Vagina (tissue), 2 donors: ENCODE data around the gene EMID1. TPM values are rescaled to one million over a fixed set of nuclear protein-coding genes. Genes with fewer than 3 reads are reported as not detected.
"Not testable (repeated sequence)": the region's sequence is repeated elsewhere in the genome, so short reads cannot be mapped to it uniquely, and the experiment has no call there.

ENCODE experiments used
- DNase-seq, 2 donors: peaks; one replicate each; pipeline ENCODE4 v3.0.0-alpha.2; 2017; ENCODE audit errors: extremely low spot score in 2 of 2
- H3K27ac ChIP-seq: fragments of 200-600 bp; sonication (generic); one replicate; pipeline ENCODE4 v1.5.1; 2019
- H3K27me3 ChIP-seq: fragments of 200-600 bp; sonication (generic); one replicate; pipeline ENCODE4 v1.5.1; 2019
- H3K36me3 ChIP-seq, 2 donors: fragments of 200-600 bp; sonication (generic); one replicate each; pipeline ENCODE4 v1.5.1; 2017 to 2019
- H3K4me1 ChIP-seq: fragments of 200-600 bp; sonication (generic); one replicate; pipeline ENCODE4 v1.5.1; 2019
- H3K4me3 ChIP-seq, 2 donors: fragments of 200-600 bp; sonication (generic); 1 replicate in 1 of 2; 2 replicates in 1 of 2; pipeline ENCODE4 v1.5.1; 2016 to 2019
- H3K9me3 ChIP-seq: fragments of 200-600 bp; sonication (generic); one replicate; pipeline ENCODE4 v1.5.1; 2019
- POLR2A ChIP-seq, 2 donors: fragments of 450-650 bp; IDR thresholded peaks; one replicate each; pipeline ENCODE4 v1.6.1; 2017; ENCODE audit warnings: antibody characterized with exemption in 2 of 2, mild to moderate bottlenecking in 2 of 2, moderate library complexity in 2 of 2
- POLR2AphosphoS5 ChIP-seq, 2 donors: sonication (generic); formaldehyde crosslinking; IDR thresholded peaks; one replicate each; pipeline ENCODE4 v1.9.0; 2017; ENCODE audit warnings: antibody characterized with exemption in 2 of 2, mild to moderate bottlenecking in 2 of 2, low read depth in 1 of 2; ENCODE audit not compliant: insufficient read depth in 1 of 2
- intact Hi-C: fragments of 100-400 bp; cut with DNase I; formaldehyde crosslinking; loops from one replicate; pipeline ENCODE4 v1.15.1; 2023
- total RNA-seq: library from RNA; depleted of rRNA; stranded (reverse); fragments of >200 nt; gene quantifications from one replicate; pipeline ENCODE4 v1.2.3, GENCODE V29; 2016
- TF ChIP-seq, protein P1 (sequence below), 3 experiments: fragments of 450-650 bp in 2 of 3; fragments of 200-600 bp in 1 of 3; sonication (generic) in 1 of 3; IDR thresholded peaks; one replicate each; pipeline ENCODE4 v1.5.1; 2017 to 2019; ENCODE audit warnings: antibody characterized with exemption in 3 of 3, mild to moderate bottlenecking in 2 of 3, moderate library complexity in 2 of 3

Gene EMID1
- total RNA-seq, 1 donor from 2014 or later = 2.5 TPM

- no peaks in the 10 kb centered on the region for H3K9me3 ChIP-seq
- no peaks in the 10 kb centered on the region for H3K36me3 ChIP-seq
- no peaks in the 10 kb centered on the region for H3K4me1 ChIP-seq
- no peak overlapping the region for H3K27ac ChIP-seq
- H3K27me3 ChIP-seq = no peaks in the 10 kb centered on the region
- TF ChIP-seq POLR2AphosphoS5 (IDR thresholded peaks at IDR 0.05; ENCODE audit: insufficient read depth in 1 of 2, low read depth in 1 of 2) (no peak), POLR2A (IDR thresholded peaks at IDR 0.05) (no peak)
- TF ChIP-seq, protein P1, sequence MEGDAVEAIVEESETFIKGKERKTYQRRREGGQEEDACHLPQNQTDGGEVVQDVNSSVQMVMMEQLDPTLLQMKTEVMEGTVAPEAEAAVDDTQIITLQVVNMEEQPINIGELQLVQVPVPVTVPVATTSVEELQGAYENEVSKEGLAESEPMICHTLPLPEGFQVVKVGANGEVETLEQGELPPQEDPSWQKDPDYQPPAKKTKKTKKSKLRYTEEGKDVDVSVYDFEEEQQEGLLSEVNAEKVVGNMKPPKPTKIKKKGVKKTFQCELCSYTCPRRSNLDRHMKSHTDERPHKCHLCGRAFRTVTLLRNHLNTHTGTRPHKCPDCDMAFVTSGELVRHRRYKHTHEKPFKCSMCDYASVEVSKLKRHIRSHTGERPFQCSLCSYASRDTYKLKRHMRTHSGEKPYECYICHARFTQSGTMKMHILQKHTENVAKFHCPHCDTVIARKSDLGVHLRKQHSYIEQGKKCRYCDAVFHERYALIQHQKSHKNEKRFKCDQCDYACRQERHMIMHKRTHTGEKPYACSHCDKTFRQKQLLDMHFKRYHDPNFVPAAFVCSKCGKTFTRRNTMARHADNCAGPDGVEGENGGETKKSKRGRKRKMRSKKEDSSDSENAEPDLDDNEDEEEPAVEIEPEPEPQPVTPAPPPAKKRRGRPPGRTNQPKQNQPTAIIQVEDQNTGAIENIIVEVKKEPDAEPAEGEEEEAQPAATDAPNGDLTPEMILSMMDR (IDR thresholded peaks at IDR 0.05) = no peak
- no peak overlapping the region for H3K4me3 ChIP-seq
- intact Hi-C loops = no loop called here
- DNase-seq = no peak
Measured at GRCh38 chr22:29216011-29216872, 10.5 kb downstream of the EMID1 start.

DNA sequence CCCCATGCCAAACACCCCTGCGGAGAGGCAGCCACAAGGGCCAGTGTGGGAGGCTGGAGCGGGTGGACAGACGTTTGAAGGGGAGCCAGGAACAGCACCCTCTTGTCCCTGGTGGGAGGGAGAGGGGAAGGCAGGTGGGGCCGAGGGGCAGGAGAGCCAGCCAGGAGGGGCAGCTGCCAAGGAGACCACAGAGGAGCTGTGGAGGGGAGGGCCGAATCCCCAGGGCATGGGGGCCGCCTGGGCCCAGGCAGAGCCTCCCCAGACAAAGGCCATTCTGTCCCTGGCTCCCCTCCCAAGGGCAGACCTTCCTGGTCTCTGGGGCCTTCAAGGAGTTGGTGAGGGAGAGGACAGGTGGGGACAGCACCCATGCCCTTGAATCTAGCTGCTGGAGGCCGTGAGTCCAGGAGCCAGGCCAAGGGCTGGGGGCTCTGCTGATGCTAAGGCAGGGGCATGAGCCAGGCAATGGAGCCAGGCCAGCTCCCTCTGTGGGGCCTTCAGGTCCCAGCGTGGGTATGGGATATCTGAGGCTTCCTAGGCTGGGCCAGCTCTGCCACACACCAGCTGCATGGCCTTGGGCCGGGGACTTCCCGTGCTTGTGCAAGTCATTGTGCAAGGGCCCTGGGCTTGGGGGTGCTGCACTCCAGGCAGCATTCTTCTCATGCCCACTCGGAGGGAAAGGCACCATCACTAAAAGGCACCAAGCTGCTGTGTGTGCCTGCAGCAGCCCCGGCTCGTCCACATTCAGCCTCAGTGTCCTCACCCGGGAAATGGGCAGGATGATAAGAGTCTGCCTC lies 11.4 kb downstream of the EMID1 start:
- intact Hi-C loops = no loop called here
- H3K4me3 ChIP-seq = no peak overlapping the region

DNA sequence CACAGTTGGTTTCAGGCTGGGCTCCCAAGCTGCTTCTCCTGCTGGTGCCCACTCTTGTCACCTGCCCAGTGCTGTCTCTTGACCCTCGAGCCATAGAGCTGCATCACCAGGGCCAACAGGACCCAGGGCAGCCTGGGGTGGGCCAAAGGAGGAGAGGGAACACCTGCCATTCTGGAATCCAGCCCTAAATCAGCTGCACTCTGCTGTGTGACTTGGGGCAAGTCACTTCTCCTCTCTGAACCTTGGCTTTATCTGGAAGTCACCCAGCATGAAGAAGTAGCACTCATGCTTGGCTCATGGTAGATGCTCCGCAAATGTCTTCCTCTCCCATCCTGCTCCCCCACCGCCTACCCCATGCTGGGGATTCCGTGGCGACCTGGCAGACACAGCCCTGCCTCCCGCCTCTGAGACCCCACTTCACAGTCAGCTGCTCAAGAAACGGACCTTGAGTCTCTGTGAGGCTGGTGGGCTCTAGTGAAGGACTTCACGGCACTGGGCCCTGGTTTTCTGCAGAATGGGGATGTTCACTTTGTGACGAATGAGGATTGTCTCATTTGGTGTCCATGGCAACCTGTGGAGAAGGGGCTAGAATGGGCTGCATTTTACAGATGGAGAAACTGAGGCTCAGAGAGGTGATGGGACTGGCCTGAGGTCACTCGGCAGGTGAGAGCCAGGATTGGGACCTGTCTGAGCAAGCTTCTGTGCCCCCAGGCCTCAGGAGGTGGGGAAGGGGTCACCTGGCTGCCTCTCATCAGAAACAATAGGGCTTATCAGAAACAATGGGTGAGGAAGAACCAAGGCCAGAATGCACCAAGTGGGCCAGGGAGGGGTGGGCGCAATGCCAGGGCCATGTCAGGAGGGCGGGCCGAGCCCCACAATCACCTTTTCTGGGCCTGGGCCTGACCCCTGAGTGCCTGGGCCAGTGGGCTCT lies 12.4 kb downstream of the EMID1 start:
- Histone ChIP-seq H3K9me3 (no peaks in the 10 kb centered on the region), H3K4me3 (no peak overlapping the region), H3K36me3 (no peaks in the 10 kb centered on the region), H3K27ac (no peak overlapping the region), H3K27me3 (no peaks in the 10 kb centered on the region), H3K4me1 (no peaks in the 10 kb centered on the region)
- TF ChIP-seq, protein P1 (IDR thresholded peaks at IDR 0.05) = no peak
- TF ChIP-seq POLR2AphosphoS5 (IDR thresholded peaks at IDR 0.05; ENCODE audit: insufficient read depth in 1 of 2, low read depth in 1 of 2) (no peak), POLR2A (IDR thresholded peaks at IDR 0.05) (no peak)
- no peak for DNase-seq
- intact Hi-C loops = no loop called here

More for the DNA sequence above, 11.4 kb downstream of the EMID1 start:
- Histone ChIP-seq H3K27me3 (no peaks in the 10 kb centered on the region), H3K36me3 (no peaks in the 10 kb centered on the region), H3K27ac (no peak overlapping the region), H3K4me1 (no peaks in the 10 kb centered on the region), H3K9me3 (no peaks in the 10 kb centered on the region)
- no peak for DNase-seq
- TF ChIP-seq, protein P1 (IDR thresholded peaks at IDR 0.05) = no peak
- TF ChIP-seq POLR2A (IDR thresholded peaks at IDR 0.05) = no peak
- TF ChIP-seq POLR2AphosphoS5 (IDR thresholded peaks at IDR 0.05; ENCODE audit: insufficient read depth in 1 of 2, low read depth in 1 of 2) = no peak

GRCh38 chr22:29218758-29219408 lies 13.2 kb downstream of the EMID1 start:
- no peak overlapping the region for H3K27ac ChIP-seq
- no peaks in the 10 kb centered on the region for H3K36me3 ChIP-seq
- H3K4me3 ChIP-seq = no peak overlapping the region
- H3K4me1 ChIP-seq = peaks cover 5% of the 10 kb centered on the region
- intact Hi-C loops = no loop called here
- DNase-seq = no peak
- no peaks in the 10 kb centered on the region for H3K9me3 ChIP-seq
- TF ChIP-seq POLR2A (IDR thresholded peaks at IDR 0.05) (no peak), POLR2AphosphoS5 (IDR thresholded peaks at IDR 0.05; ENCODE audit: insufficient read depth in 1 of 2, low read depth in 1 of 2) (no peak)
- TF ChIP-seq, protein P1 (IDR thresholded peaks at IDR 0.05) = no peak
- H3K27me3 ChIP-seq = no peaks in the 10 kb centered on the region

- H3K27me3 ChIP-seq, DNase-seq, H3K4me3 ChIP-seq, H3K36me3 ChIP-seq, H3K27ac ChIP-seq, H3K9me3 ChIP-seq, intact Hi-C loops: not testable (repeated sequence)
- H3K4me1 ChIP-seq = peaks cover 10% of the 10 kb centered on the region
Measured at GRCh38 chr22:29219409-29219782, 13.7 kb downstream of the EMID1 start.
